ENCODE measurements around the gene FXYD3. TPM values are rescaled to one million over a fixed set of nuclear protein-coding genes. Genes with fewer than 3 reads are reported as not detected.

The FXYD3 gene
- polyA plus RNA-seq, 1 experiment: not detected

- no peak for DNase-seq (ENCODE audit: low read depth)
- TF ChIP-seq CTCF (IDR thresholded peaks at IDR 0.05; ENCODE audit: insufficient read depth, low read depth, low read length): no peak
- peaks cover 9% of the 10 kb centered on the region for H3K36me3 ChIP-seq (ENCODE audit: control insufficient read depth, insufficient read depth, low read length)
- peak overlapping the region; percentile 84 for H3K4me3 ChIP-seq (ENCODE audit: low read depth, low read length)
- ChIA-PET CTCF (no interaction called here), POLR2A (no interaction called here)
- H3K27me3 ChIP-seq (ENCODE audit: control insufficient read depth, insufficient read depth, low read length): no peaks in the 10 kb centered on the region
Measured at GRCh38 chr19:35155981-35156672, 40.5 kb downstream of the FXYD3 start.

GRCh38 chr19:35156673-35157014, 41.0 kb downstream of the FXYD3 start:
- H3K27me3 ChIP-seq (ENCODE audit: control insufficient read depth, insufficient read depth, low read length): no peaks in the 10 kb centered on the region
- ChIA-PET CTCF (no interaction called here), POLR2A (no interaction called here)
- H3K36me3 ChIP-seq (ENCODE audit: control insufficient read depth, insufficient read depth, low read length): peaks cover 9% of the 10 kb centered on the region
- H3K4me3 ChIP-seq (ENCODE audit: low read depth, low read length): no peak overlapping the region
- no peak for DNase-seq (ENCODE audit: low read depth)
- no peak for TF ChIP-seq CTCF (IDR thresholded peaks at IDR 0.05; ENCODE audit: insufficient read depth, low read depth, low read length)

GRCh38 chr19:35157431-35157830, 41.8 kb downstream of the FXYD3 start:
- H3K36me3 ChIP-seq (ENCODE audit: control insufficient read depth, insufficient read depth, low read length): peaks cover 9% of the 10 kb centered on the region
- no peaks in the 10 kb centered on the region for H3K27me3 ChIP-seq (ENCODE audit: control insufficient read depth, insufficient read depth, low read length)
- CTCF ChIA-PET: no interaction called here
- no peak overlapping the region for H3K4me3 ChIP-seq (ENCODE audit: low read depth, low read length)
- POLR2A ChIA-PET: no interaction called here
- no peak for TF ChIP-seq CTCF (IDR thresholded peaks at IDR 0.05; ENCODE audit: insufficient read depth, low read depth, low read length)
- no peak for DNase-seq (ENCODE audit: low read depth)

GRCh38 chr19:35159606-35160005, 44.0 kb downstream of the FXYD3 start:
- Histone ChIP-seq H3K4me3 (ENCODE audit: low read depth, low read length) (no peak overlapping the region), H3K27me3 (ENCODE audit: control insufficient read depth, insufficient read depth, low read length) (no peaks in the 10 kb centered on the region), H3K36me3 (ENCODE audit: control insufficient read depth, insufficient read depth, low read length) (peaks cover 17% of the 10 kb centered on the region)
- CTCF ChIA-PET: interaction anchor here (3.5 kb wide), 1 partner anchor 18 kb away, joined by 10 read pairs; no protein-coding TSS in a partner anchor
- no peak for TF ChIP-seq CTCF (IDR thresholded peaks at IDR 0.05; ENCODE audit: insufficient read depth, low read depth, low read length)
- DNase-seq (ENCODE audit: low read depth): no peak
- POLR2A ChIA-PET: no interaction called here

- H3K4me3 ChIP-seq (ENCODE audit: low read depth, low read length): no peak overlapping the region
- H3K27me3 ChIP-seq (ENCODE audit: control insufficient read depth, insufficient read depth, low read length): no peaks in the 10 kb centered on the region
- POLR2A ChIA-PET: no interaction called here
- no peak for DNase-seq (ENCODE audit: low read depth)
- CTCF ChIA-PET: interaction anchor here (1.4 to 3.5 kb wide), 2 partner anchors 19 to 117 kb away, joined by 3 to 10 read pairs; no protein-coding TSS in a partner anchor
- H3K36me3 ChIP-seq (ENCODE audit: control insufficient read depth, insufficient read depth, low read length): peaks cover 19% of the 10 kb centered on the region
- TF ChIP-seq CTCF (IDR thresholded peaks at IDR 0.05; ENCODE audit: insufficient read depth, low read depth, low read length): no peak
Measured at GRCh38 chr19:35160629-35161433, 45.2 kb downstream of the FXYD3 start.
